Activated CD8-positive, alpha-beta T cell treated with anti-CD3 and anti-CD28 coated beads for 36 hours (primary cell): ENCODE results near the gene SNRNP48. TPM values are rescaled to one million over a fixed set of nuclear protein-coding genes. Genes with fewer than 3 reads are reported as not detected.

Experiments
- ATAC-seq: fragments of 200-7000 bp; cut with Tn5 transposase; one replicate; pipeline ENCODE4 v1.10.0; 2021; ENCODE audit warnings: mild to moderate bottlenecking, moderate library complexity
- CTCF ChIA-PET: fragments of 350-600 bp; sonication (Branson Sonifier 250); formaldehyde crosslinking; loops from one replicate; lab custom pipeline; 2021; ENCODE audit warnings: antibody characterized with exemption; lab: Charles Lee
- POLR2A ChIA-PET: fragments of 350-600 bp; sonication (Branson Sonifier 250); formaldehyde crosslinking; loops from one replicate; lab custom pipeline; 2021; ENCODE audit warnings: antibody characterized with exemption; lab: Charles Lee
- DNase-seq: peaks from one replicate; pipeline ENCODE4 v3.0.0-alpha.2; 2020
- H3K27ac Mint-ChIP-seq: one replicate; pipeline ENCODE4 v1.8.0; 2021; ENCODE audit warnings: mild to moderate bottlenecking, mixed read lengths
- H3K27me3 Mint-ChIP-seq: one replicate; pipeline ENCODE4 v1.8.0; 2021; ENCODE audit warnings: mixed read lengths
- H3K36me3 Mint-ChIP-seq: one replicate; pipeline ENCODE4 v1.8.0; 2021; ENCODE audit warnings: low read depth, mixed read lengths
- H3K4me1 Mint-ChIP-seq: one replicate; pipeline ENCODE4 v1.8.0; 2021; ENCODE audit warnings: low read depth, mixed read lengths
- H3K4me3 Mint-ChIP-seq: one replicate; pipeline ENCODE4 v1.8.0; 2021; ENCODE audit warnings: mild to moderate bottlenecking, moderate library complexity, mixed read lengths
- H3K9me3 Mint-ChIP-seq: one replicate; pipeline ENCODE4 v1.8.0; 2021; ENCODE audit warnings: mixed read lengths
- CTCF ChIP-seq: fragments of 200-600 bp; IDR thresholded peaks from one replicate; pipeline ENCODE4 v1.8.0; 2022; ENCODE audit warnings: antibody characterized with exemption, mild to moderate bottlenecking
- intact Hi-C: fragments of 100-400 bp; cut with micrococcal nuclease; formaldehyde crosslinking; loops from one replicate; pipeline ENCODE4 v1.10.0; 2022
- total RNA-seq, 2 experiments: library from RNA; stranded (reverse); gene quantifications; one replicate each; pipeline ENCODE4 v1.2.3, GENCODE V29; 2021

The SNRNP48 gene
- total RNA-seq, 2 experiments from 2014 or later = 19.8 to 22.4 TPM

GRCh38 chr6:7590918-7591302 lies 912 bp downstream of the SNRNP48 start:
- no peaks in the 10 kb centered on the region for H3K9me3 Mint-ChIP-seq
- peak overlapping the region; percentile 98 for H3K4me3 Mint-ChIP-seq
- ChIA-PET CTCF (interaction anchor here (1.2 to 1.3 kb wide), 2 partner anchors 10 to 66 kb away, joined by 3 read pairs; no protein-coding TSS in a partner anchor), POLR2A (interaction anchor here (1.1 to 1.6 kb wide), 4 partner anchors 8 to 275 kb away, joined by 3 to 5 read pairs (median 4); partner anchors contain the start of genes CAGE1 and RIOK1)
- H3K27me3 Mint-ChIP-seq = no peaks in the 10 kb centered on the region
- no peak for TF ChIP-seq CTCF
- ATAC-seq (no peak), DNase-seq (no peak)
- peaks cover 23% of the 10 kb centered on the region for H3K36me3 Mint-ChIP-seq
- intact Hi-C loops = no loop called here
- H3K4me1 Mint-ChIP-seq = peaks cover 35% of the 10 kb centered on the region
- peak overlapping the region; percentile 93 for H3K27ac Mint-ChIP-seq

- intact Hi-C loops = no loop called here
Observed at GRCh38 chr6:7591770-7592169, 1.8 kb downstream of the SNRNP48 start.

GRCh38 chr6:7593229-7593628 lies 3.2 kb downstream of the SNRNP48 start:
- no peak for ATAC-seq

More at GRCh38 chr6:7591770-7592169, 1.8 kb downstream of the SNRNP48 start:
- DNase-seq (no peak), ATAC-seq (no peak)
- H3K4me3 Mint-ChIP-seq = peak overlapping the region; percentile 98
- no peaks in the 10 kb centered on the region for H3K9me3 Mint-ChIP-seq
- peak overlapping the region; percentile 4 for H3K27ac Mint-ChIP-seq
- peaks cover 38% of the 10 kb centered on the region for H3K4me1 Mint-ChIP-seq
- POLR2A ChIA-PET = interaction anchor here (0.6 to 1.6 kb wide), 4 partner anchors 9 to 461 kb away, joined by 3 to 5 read pairs (median 4); partner anchors contain the start of genes CAGE1 and RIOK1
- CTCF ChIA-PET = interaction anchor here (1.3 kb wide), 1 partner anchor 9 kb away, joined by 3 read pairs; no protein-coding TSS in a partner anchor
- H3K27me3 Mint-ChIP-seq = no peaks in the 10 kb centered on the region
- TF ChIP-seq CTCF = no peak
- peaks cover 29% of the 10 kb centered on the region for H3K36me3 Mint-ChIP-seq

GRCh38 chr6:7594579-7595125 lies 4.7 kb downstream of the SNRNP48 start:
- Mint-ChIP-seq H3K27me3 (no peaks in the 10 kb centered on the region), H3K36me3 (peaks cover 41% of the 10 kb centered on the region), H3K4me3 (no peak overlapping the region), H3K27ac (no peak overlapping the region), H3K4me1 (peaks cover 31% of the 10 kb centered on the region), H3K9me3 (no peaks in the 10 kb centered on the region)
- DNase-seq (no peak), ATAC-seq (no peak)
- intact Hi-C loops = no loop called here
- POLR2A ChIA-PET = interaction anchor here (0.6 kb wide), 1 partner anchor 121 kb away, joined by 3 read pairs; no protein-coding TSS in a partner anchor
- no peak for TF ChIP-seq CTCF
- CTCF ChIA-PET = interaction anchor here (1.6 to 3.8 kb wide), 2 partner anchors 17 to 21 kb away, joined by 5 to 16 read pairs; no protein-coding TSS in a partner anchor

More at GRCh38 chr6:7593229-7593628, 3.2 kb downstream of the SNRNP48 start:
- no peak for DNase-seq
- intact Hi-C loops = no loop called here
- peaks cover 34% of the 10 kb centered on the region for H3K36me3 Mint-ChIP-seq
- H3K4me1 Mint-ChIP-seq = peaks cover 35% of the 10 kb centered on the region
- ChIA-PET CTCF (no interaction called here), POLR2A (no interaction called here)
- no peak overlapping the region for H3K27ac Mint-ChIP-seq
- no peaks in the 10 kb centered on the region for H3K27me3 Mint-ChIP-seq
- H3K4me3 Mint-ChIP-seq = no peak overlapping the region
- TF ChIP-seq CTCF = no peak
- H3K9me3 Mint-ChIP-seq = no peaks in the 10 kb centered on the region

- intact Hi-C loops = no loop called here
- no peaks in the 10 kb centered on the region for H3K27me3 Mint-ChIP-seq
- H3K4me1 Mint-ChIP-seq = peaks cover 21% of the 10 kb centered on the region
- H3K4me3 Mint-ChIP-seq = no peak overlapping the region
- no peak for TF ChIP-seq CTCF
- DNase-seq (no peak), ATAC-seq (no peak)
- no peaks in the 10 kb centered on the region for H3K9me3 Mint-ChIP-seq
- H3K27ac Mint-ChIP-seq = peak overlapping the region; percentile 70
- CTCF ChIA-PET = interaction anchor here (1.0 to 1.2 kb wide), 2 partner anchors 21 to 215 kb away, joined by 3 read pairs; partner anchors contain the start of genes CAGE1 and RIOK1
- peaks cover 48% of the 10 kb centered on the region for H3K36me3 Mint-ChIP-seq
- POLR2A ChIA-PET = interaction anchor here (1.7 kb wide), 1 partner anchor 14 kb away, joined by 7 read pairs; the partner anchor contains the start of gene SNRNP48
Observed at GRCh38 chr6:7604003-7604402, 14.0 kb downstream of the SNRNP48 start.
